Fibroblast of lung (primary cell): ENCODE results near the gene KDM5B. TPM values are rescaled to one million over a fixed set of nuclear protein-coding genes. Genes with fewer than 3 reads are reported as not detected.

ENCODE experiments used
- DNase-seq, 2 donors: peaks; one replicate each; pipeline versions ENCODE4 v3.0.0 to v3.0.0-alpha.2; 2010; ENCODE audit warnings: low read depth in 2 of 2
- H2AFZ ChIP-seq: 2 replicates; pipeline ENCODE4 v1.5.1; 2012; ENCODE audit warnings: low read length, control low read depth, inconsistent platforms
- H3K27ac ChIP-seq: 2 replicates; pipeline ENCODE4 v1.5.1; 2011; ENCODE audit warnings: low read length, control low read depth; ENCODE audit not compliant: insufficient read depth
- H3K27me3 ChIP-seq: 2 replicates; pipeline ENCODE4 v1.5.1; 2011; ENCODE audit warnings: mild to moderate bottlenecking, low read length; ENCODE audit not compliant: control insufficient read depth, insufficient read depth
- H3K36me3 ChIP-seq: 2 replicates; pipeline ENCODE4 v1.5.1; 2011; ENCODE audit warnings: low read length; ENCODE audit not compliant: control insufficient read depth, insufficient read depth
- H3K4me1 ChIP-seq: 2 replicates; pipeline ENCODE4 v1.5.1; 2011; ENCODE audit warnings: low read length; ENCODE audit not compliant: control insufficient read depth, insufficient read depth; ENCODE audit errors: extremely low read depth
- H3K4me2 ChIP-seq: 2 replicates; pipeline ENCODE4 v1.5.1; 2011; ENCODE audit warnings: low read length, control low read depth; ENCODE audit not compliant: insufficient read depth; ENCODE audit errors: extremely low read depth
- H3K4me3 ChIP-seq, 4 experiments: fragments of 200-600 bp in 1 of 4; sonication (generic) in 1 of 4; replicated peaks in 1 of 4; 2 replicates each; pipeline ENCODE4 v1.5.1; 2011 to 2016; ENCODE audit warnings: low read length in 4 of 4, low read depth in 3 of 4, mild to moderate bottlenecking in 3 of 4, control low read depth in 2 of 4, inconsistent platforms in 1 of 4, mixed read lengths in 1 of 4; ENCODE audit not compliant: insufficient read depth in 1 of 4; ENCODE audit errors: control extremely low read depth in 1 of 4
- H3K79me2 ChIP-seq: 2 replicates; pipeline ENCODE4 v1.5.1; 2012; ENCODE audit warnings: mild to moderate bottlenecking, low read length, inconsistent platforms; ENCODE audit not compliant: control insufficient read depth, insufficient read depth
- H3K9ac ChIP-seq: 2 replicates; pipeline ENCODE4 v1.5.1; 2011; ENCODE audit warnings: mild to moderate bottlenecking, low read length, control low read depth; ENCODE audit not compliant: insufficient read depth
- H3K9me3 ChIP-seq: 2 replicates; pipeline ENCODE4 v1.5.1; 2012; ENCODE audit warnings: low read depth, low read length; ENCODE audit not compliant: control insufficient read depth, insufficient read depth
- H4K20me1 ChIP-seq: 2 replicates; pipeline ENCODE4 v1.5.1; 2011; ENCODE audit warnings: low read length; ENCODE audit not compliant: control insufficient read depth, insufficient read depth; ENCODE audit errors: extremely low read depth
- EZH2 ChIP-seq: IDR thresholded peaks from 2 replicates; pipeline ENCODE4 v1.5.1; 2012; ENCODE audit warnings: low read length, control low read depth, mild to moderate bottlenecking; ENCODE audit errors: missing control alignments
- polyA plus RNA-seq, 2 donors: library from polyadenylated mRNA; depleted of rRNA in 1 of 2; stranded (reverse) in 1 of 2; unstranded in 1 of 2; fragments of >200 nt; gene quantifications; 2 replicates each; pipeline ENCODE4 v1.2.1, GENCODE V29; 2011 to 2012; ENCODE audit warnings: missing spikeins in 1 of 2
- total RNA-seq: library from RNA; depleted of rRNA; stranded (reverse); fragments of >200 nt; gene quantifications from 2 replicates; pipeline ENCODE4 v1.2.1, GENCODE V29; 2014
- TF ChIP-seq, protein P1 (sequence below), 2 donors: IDR thresholded peaks in 1 of 2; conservative IDR thresholded peaks in 1 of 2; 1 replicate in 1 of 2; 2 replicates in 1 of 2; pipeline ENCODE4 v1.5.1; 2011 to 2012; ENCODE audit warnings: low read length in 2 of 2, control low read depth in 1 of 2, inconsistent platforms in 1 of 2, low read depth in 1 of 2, mild to moderate bottlenecking in 1 of 2

The KDM5B gene
- total and polyA plus RNA-seq, 2 donors (not counting 1 experiment from before 2014, with no cell fraction given) = 52.0 to 82.2 TPM

DNA sequence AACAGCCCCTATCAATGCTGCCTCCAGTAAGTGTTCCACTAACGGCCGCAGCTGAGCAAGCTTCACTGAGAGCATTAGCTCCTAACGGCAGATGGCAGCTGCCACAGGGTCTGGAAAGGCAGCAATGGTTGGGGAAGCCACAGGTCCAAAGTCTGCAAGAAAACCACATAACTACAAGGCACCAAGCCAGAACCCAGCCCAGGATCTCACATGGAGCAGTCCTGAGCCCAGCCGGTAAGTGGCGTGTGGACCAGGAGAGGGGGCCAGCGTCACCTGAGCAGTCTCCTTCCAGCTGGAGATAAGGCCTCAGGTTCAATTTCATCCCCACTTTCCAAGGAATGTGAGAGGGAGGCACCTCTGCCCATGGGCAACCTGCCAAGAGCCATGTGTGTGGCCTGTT, 111.2 kb downstream of the KDM5B start:
- no peak for TF ChIP-seq EZH2
- TF ChIP-seq, protein P1, sequence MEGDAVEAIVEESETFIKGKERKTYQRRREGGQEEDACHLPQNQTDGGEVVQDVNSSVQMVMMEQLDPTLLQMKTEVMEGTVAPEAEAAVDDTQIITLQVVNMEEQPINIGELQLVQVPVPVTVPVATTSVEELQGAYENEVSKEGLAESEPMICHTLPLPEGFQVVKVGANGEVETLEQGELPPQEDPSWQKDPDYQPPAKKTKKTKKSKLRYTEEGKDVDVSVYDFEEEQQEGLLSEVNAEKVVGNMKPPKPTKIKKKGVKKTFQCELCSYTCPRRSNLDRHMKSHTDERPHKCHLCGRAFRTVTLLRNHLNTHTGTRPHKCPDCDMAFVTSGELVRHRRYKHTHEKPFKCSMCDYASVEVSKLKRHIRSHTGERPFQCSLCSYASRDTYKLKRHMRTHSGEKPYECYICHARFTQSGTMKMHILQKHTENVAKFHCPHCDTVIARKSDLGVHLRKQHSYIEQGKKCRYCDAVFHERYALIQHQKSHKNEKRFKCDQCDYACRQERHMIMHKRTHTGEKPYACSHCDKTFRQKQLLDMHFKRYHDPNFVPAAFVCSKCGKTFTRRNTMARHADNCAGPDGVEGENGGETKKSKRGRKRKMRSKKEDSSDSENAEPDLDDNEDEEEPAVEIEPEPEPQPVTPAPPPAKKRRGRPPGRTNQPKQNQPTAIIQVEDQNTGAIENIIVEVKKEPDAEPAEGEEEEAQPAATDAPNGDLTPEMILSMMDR (conservative IDR thresholded peaks at IDR 0.05 in 1 of 2, IDR thresholded peaks at IDR 0.05 in 1 of 2; ENCODE audit: low read depth in 1 of 2, low read length in 2 of 2) = no peak
- H3K9ac ChIP-seq = no peak overlapping the region
- no peaks in the 10 kb centered on the region for H3K79me2 ChIP-seq
- H3K4me1 ChIP-seq = no peaks in the 10 kb centered on the region
- no peak for DNase-seq
- no peaks in the 10 kb centered on the region for H4K20me1 ChIP-seq
- no peak overlapping the region for H3K4me3 ChIP-seq
- H3K9me3 ChIP-seq = no peaks in the 10 kb centered on the region
- H3K4me2 ChIP-seq = no peak overlapping the region
- H3K27me3 ChIP-seq = peaks cover 9% of the 10 kb centered on the region
- no peak overlapping the region for H3K27ac ChIP-seq
- no peak overlapping the region for H2AFZ ChIP-seq
- no peaks in the 10 kb centered on the region for H3K36me3 ChIP-seq

DNA sequence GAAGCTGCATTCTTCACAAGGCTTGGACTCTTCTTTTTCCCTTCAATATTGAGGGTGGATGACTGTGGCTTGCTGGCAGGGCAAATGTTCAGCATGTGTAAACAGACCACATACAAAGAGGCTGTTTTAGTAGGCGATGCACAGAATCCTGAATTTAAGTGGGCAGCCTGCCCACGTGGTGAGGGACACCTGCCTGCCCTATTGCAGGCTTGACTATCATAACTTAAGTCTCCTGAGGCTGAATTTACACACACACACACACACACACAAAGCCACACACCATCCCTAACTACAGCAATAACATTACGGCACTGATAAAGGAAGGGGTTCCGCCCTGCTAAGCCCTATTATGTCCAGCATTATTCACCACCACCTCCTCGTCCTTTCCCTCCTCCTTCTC, 113.9 kb downstream of the KDM5B start:
- H3K9ac ChIP-seq = no peak overlapping the region
- no peak overlapping the region for H2AFZ ChIP-seq
- no peak for DNase-seq
- no peaks in the 10 kb centered on the region for H4K20me1 ChIP-seq
- H3K27ac ChIP-seq = no peak overlapping the region
- peaks cover 9% of the 10 kb centered on the region for H3K27me3 ChIP-seq
- H3K4me1 ChIP-seq = no peaks in the 10 kb centered on the region
- no peaks in the 10 kb centered on the region for H3K36me3 ChIP-seq
- TF ChIP-seq, protein P1 (conservative IDR thresholded peaks at IDR 0.05 in 1 of 2, IDR thresholded peaks at IDR 0.05 in 1 of 2; ENCODE audit: low read depth in 1 of 2, low read length in 2 of 2) = no peak
- no peak for TF ChIP-seq EZH2
- H3K9me3 ChIP-seq = no peaks in the 10 kb centered on the region
- H3K4me2 ChIP-seq = no peak overlapping the region
- no peaks in the 10 kb centered on the region for H3K79me2 ChIP-seq
- no peak overlapping the region for H3K4me3 ChIP-seq

DNA sequence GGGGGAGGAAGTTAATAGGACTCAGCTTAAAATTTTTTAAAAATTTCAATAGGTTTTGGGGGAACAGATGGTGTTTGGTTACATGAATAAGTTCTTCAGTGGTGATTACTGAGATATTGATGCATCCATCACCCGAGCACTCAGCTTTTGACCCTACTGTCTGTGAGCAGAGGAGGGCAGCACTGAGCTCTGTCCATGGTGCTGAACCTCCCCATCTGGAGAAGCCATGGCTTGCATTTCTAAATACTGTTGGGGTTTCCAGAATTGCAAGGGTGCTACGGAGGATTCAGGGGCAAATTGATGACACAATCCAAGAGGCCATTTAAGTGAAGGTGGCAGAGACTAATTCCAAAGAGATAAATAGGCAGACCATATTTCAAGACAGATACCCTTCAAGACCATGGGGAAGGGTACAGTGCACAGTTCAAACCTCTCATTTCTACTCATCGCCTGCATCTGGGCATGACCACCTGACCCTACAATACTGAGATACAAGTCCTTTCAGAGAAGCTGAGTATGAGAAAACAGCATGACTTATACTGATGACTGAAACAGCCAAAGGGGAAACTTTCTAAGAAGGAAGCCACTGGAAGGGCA, 115.2 kb downstream of the KDM5B start:
- H3K27me3 ChIP-seq = peaks cover 12% of the 10 kb centered on the region
- H3K4me2 ChIP-seq = no peak overlapping the region
- no peak overlapping the region for H3K27ac ChIP-seq
- peak; percentile 57 to 73 for DNase-seq
- no peaks in the 10 kb centered on the region for H3K79me2 ChIP-seq
- no peaks in the 10 kb centered on the region for H3K36me3 ChIP-seq
- no peak overlapping the region for H3K9ac ChIP-seq
- H4K20me1 ChIP-seq = no peaks in the 10 kb centered on the region
- no peaks in the 10 kb centered on the region for H3K4me1 ChIP-seq
- no peak for TF ChIP-seq EZH2
- TF ChIP-seq, protein P1 (conservative IDR thresholded peaks at IDR 0.05 in 1 of 2, IDR thresholded peaks at IDR 0.05 in 1 of 2; ENCODE audit: low read depth in 1 of 2, low read length in 2 of 2) = peak; percentile 19 to 22
- H2AFZ ChIP-seq = no peak overlapping the region
- H3K4me3 ChIP-seq = no peak overlapping the region
- H3K9me3 ChIP-seq = no peaks in the 10 kb centered on the region
